HG03045 (cell line): ENCODE data around the gene ARPC5.

ENCODE experiments used
- ATAC-seq: cut with Tn5 transposase; IDR thresholded peaks from one replicate; pipeline ENCODE4 v1.9.1; 2021; ENCODE audit warnings: mild to moderate bottlenecking, moderate library complexity; ENCODE audit not compliant: unreplicated experiment

Gene ARPC5

GRCh38 chr1:183589384-183589783 is 46.2 kb downstream of the ARPC5 start:
- ATAC-seq: no peak

DNA sequence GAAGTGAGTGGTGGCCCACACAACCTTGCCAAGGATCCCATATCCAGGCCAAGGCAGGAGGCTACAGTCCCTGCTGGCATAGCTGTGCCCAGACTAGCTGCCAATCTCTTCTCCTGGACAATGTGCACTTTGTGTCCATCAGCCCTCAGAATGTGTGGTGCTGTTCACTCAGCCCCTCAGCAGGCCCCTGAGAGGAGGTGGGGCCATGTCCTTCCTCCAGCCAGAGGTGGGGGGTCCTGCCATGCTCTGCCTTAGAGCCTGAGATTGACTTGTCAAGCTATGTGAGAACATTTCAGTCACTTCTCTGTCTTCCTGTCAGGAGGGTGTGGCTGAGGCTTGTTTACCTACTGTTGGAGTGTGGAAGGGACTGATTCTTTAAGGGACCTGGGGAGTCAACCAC is 46.8 kb downstream of the ARPC5 start:
- ATAC-seq: no peak

- no peak for ATAC-seq
Measured at GRCh38 chr1:183586926-183587325, 48.7 kb downstream of the ARPC5 start.

GRCh38 chr1:183586455-183586854 is 49.1 kb downstream of the ARPC5 start:
- ATAC-seq: no peak

DNA sequence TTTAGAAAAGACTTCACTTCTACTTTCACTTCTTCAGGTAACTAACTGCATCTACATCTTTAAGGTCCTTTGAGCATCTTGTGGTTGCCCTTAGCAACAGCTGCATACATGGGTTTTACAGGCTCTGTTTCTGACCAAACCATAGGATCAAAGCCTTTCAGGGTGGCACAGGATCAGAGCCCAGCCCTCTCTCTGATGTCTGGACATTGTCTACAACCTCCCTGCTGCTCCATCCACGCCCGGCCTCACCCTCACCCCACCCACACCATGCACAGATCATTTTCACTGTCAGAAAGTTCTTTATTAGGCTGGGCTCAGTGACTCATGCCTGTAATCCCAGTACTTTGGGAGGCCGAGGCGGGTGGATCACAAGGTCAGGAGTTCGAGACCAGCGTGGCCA is 50.5 kb downstream of the ARPC5 start:
- ATAC-seq: no peak

DNA sequence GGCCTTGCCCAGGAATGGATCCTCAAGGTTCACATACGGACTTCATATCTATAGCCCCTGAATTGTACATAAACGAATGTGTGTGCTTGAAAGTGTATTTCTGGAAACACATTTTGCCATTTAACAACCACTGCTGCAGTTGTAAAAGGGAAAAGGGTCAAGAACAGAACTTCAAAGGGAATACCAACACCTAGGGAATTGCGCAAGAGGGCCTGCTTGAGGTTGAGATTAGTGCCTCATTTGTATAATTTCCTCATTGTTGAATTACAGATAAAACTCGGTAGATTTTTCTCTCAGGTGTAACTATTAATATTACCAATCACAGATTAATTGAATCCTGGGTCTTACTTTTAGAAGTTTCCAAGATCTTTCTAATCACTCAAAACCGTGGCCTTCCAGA is 51.4 kb downstream of the ARPC5 start:
- no peak for ATAC-seq

- no peak for ATAC-seq
Measured at GRCh38 chr1:183583466-183583865, 52.1 kb downstream of the ARPC5 start.

GRCh38 chr1:183582021-183582713 is 53.4 kb downstream of the ARPC5 start:
- no peak for ATAC-seq

- ATAC-seq: no peak
Measured at GRCh38 chr1:183580281-183580682, 55.3 kb downstream of the ARPC5 start.

DNA sequence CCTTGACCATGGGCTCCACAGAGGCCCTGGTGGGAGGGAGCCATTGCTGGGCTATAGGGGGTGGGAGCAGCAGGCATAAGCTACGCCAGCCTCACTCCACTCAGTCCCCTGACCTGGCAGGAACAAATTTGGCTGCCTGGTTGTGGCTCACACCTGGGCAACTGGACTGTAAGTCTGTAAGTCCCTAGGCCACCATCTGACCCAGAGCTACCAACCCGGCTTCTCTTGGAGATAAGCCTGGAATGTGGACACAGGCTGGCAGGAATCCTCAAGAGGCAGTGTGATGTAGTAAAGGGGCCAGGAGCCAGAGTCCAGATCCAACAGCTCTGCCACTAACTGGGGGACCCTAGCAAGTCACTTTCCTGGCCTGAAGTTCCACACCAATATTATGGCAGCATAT is 56.7 kb downstream of the ARPC5 start:
- no peak for ATAC-seq

DNA sequence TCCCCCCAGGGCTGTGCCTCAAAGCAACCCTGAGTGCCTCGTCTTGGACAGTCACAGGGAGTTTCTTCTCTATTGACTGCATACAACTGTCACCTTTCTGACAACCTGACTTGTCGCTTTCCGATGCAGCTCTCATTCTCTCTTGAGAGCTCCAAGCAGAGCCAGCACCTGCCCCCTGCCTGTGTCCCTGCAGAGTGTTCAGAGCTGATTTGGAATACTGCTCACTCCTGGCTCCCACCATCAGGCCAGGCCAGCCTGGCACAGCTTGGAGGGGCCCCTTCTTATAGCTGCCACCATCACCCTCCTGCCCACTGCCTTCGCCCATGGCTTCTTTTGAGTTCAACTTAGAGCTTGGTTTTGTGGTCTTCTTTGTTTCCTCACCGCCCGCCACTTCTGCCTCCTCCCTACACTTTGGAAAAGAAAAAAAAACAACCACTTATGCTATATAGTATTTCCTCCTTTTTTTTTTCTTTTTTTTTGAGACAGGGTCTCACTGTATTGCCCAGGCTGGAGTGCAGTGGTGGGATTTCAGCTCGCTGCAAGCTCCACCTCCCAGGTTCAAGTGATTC is 57.6 kb downstream of the ARPC5 start:
- no peak for ATAC-seq

- ATAC-seq: no peak
Measured at GRCh38 chr1:183576537-183576936, 59.0 kb downstream of the ARPC5 start.

DNA sequence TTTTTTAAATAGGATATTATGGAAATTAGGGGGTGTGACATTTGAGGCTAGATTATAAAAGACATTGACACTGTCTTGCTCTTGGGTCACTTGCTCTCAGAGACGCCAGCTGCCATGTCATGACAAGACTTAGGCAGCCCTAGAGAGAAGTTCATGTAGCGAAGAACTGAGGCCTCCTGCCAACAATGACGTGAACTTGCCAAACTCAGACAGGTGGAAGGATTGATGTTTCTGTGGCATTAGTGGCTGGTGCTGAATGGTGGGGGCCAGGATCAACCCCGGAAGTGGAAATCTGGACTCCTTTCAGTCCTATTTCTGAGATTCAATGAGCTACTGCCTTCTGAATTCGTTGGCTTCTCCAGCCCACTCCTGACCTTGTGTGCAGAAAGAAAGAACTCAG is 60.0 kb downstream of the ARPC5 start:
- ATAC-seq: no peak

- no peak for ATAC-seq
Measured at GRCh38 chr1:183572721-183573120, 62.9 kb downstream of the ARPC5 start.

GRCh38 chr1:183571678-183572268 is 63.8 kb downstream of the ARPC5 start:
- no peak for ATAC-seq
